ENCODE data around the gene PRXL2B. TPM values are rescaled to one million over a fixed set of nuclear protein-coding genes. Genes with fewer than 3 reads are reported as not detected.

PRXL2B gene
- total RNA-seq, 1 experiment from 2014 or later: 12.6 TPM

GRCh38 chr1:2589431-2590232 is 3.1 kb downstream of the PRXL2B start:
- TF ChIP-seq CTCF (IDR thresholded peaks at IDR 0.05; ENCODE audit: unreplicated experiment): no peak
- Mint-ChIP-seq H3K27ac (ENCODE audit: low read depth, unreplicated experiment) (no peak overlapping the region), H3K4me3 (ENCODE audit: unreplicated experiment) (no peak overlapping the region), H3K27me3 (ENCODE audit: insufficient read depth, unreplicated experiment) (no peaks in the 10 kb centered on the region), H3K36me3 (ENCODE audit: insufficient read depth, unreplicated experiment) (peaks cover 8% of the 10 kb centered on the region), H3K4me1 (ENCODE audit: insufficient read depth, unreplicated experiment) (no peaks in the 10 kb centered on the region), H3K9me3 (ENCODE audit: unreplicated experiment) (no peaks in the 10 kb centered on the region)
- BruUV-seq (replicated peaks): no TSS peak
- CTCF ChIA-PET: no interaction called here
- intact Hi-C loops (cut with micrococcal nuclease): no loop called here
- POLR2A ChIA-PET: interaction anchor here (0.6 kb wide), 1 partner anchor 823 kb away, joined by 3 read pairs; no protein-coding TSS in a partner anchor
- no peak for DNase-seq (ENCODE audit: unreplicated experiment)

GRCh38 chr1:2590233-2591141 is 3.9 kb downstream of the PRXL2B start:
- no peak for TF ChIP-seq CTCF (IDR thresholded peaks at IDR 0.05; ENCODE audit: unreplicated experiment)
- DNase-seq (ENCODE audit: unreplicated experiment): no peak
- Mint-ChIP-seq H3K4me3 (ENCODE audit: unreplicated experiment) (no peak overlapping the region), H3K4me1 (ENCODE audit: insufficient read depth, unreplicated experiment) (no peaks in the 10 kb centered on the region), H3K36me3 (ENCODE audit: insufficient read depth, unreplicated experiment) (peaks cover 8% of the 10 kb centered on the region), H3K27me3 (ENCODE audit: insufficient read depth, unreplicated experiment) (no peaks in the 10 kb centered on the region), H3K9me3 (ENCODE audit: unreplicated experiment) (no peaks in the 10 kb centered on the region), H3K27ac (ENCODE audit: low read depth, unreplicated experiment) (no peak overlapping the region)
- intact Hi-C loops (cut with micrococcal nuclease): no loop called here
- no TSS peak for BruUV-seq (replicated peaks)
- CTCF ChIA-PET: no interaction called here
- POLR2A ChIA-PET: interaction anchor here (0.6 kb wide), 1 partner anchor 8 kb away, joined by 3 read pairs; no protein-coding TSS in a partner anchor

- Mint-ChIP-seq H3K27me3 (ENCODE audit: insufficient read depth, unreplicated experiment) (no peaks in the 10 kb centered on the region), H3K9me3 (ENCODE audit: unreplicated experiment) (no peaks in the 10 kb centered on the region), H3K4me1 (ENCODE audit: insufficient read depth, unreplicated experiment) (no peaks in the 10 kb centered on the region), H3K4me3 (ENCODE audit: unreplicated experiment) (no peak overlapping the region), H3K27ac (ENCODE audit: low read depth, unreplicated experiment) (no peak overlapping the region), H3K36me3 (ENCODE audit: insufficient read depth, unreplicated experiment) (peaks cover 14% of the 10 kb centered on the region)
- ChIA-PET CTCF (no interaction called here), POLR2A (interaction anchor here (0.6 kb wide), 1 partner anchor 7 kb away, joined by 3 read pairs; no protein-coding TSS in a partner anchor)
- no TSS peak for BruUV-seq (replicated peaks)
- intact Hi-C loops (cut with micrococcal nuclease): no loop called here
- TF ChIP-seq CTCF (IDR thresholded peaks at IDR 0.05; ENCODE audit: unreplicated experiment): no peak
- DNase-seq (ENCODE audit: unreplicated experiment): no peak
These were observed 4.6 kb downstream of the PRXL2B start for GRCh38 chr1:2591233-2591580.

GRCh38 chr1:2591581-2592261 is 5.1 kb downstream of the PRXL2B start:
- intact Hi-C loops (cut with micrococcal nuclease): no loop called here
- TF ChIP-seq CTCF (IDR thresholded peaks at IDR 0.05; ENCODE audit: unreplicated experiment): no peak
- ChIA-PET POLR2A (no interaction called here), CTCF (no interaction called here)
- H3K4me1 Mint-ChIP-seq (ENCODE audit: insufficient read depth, unreplicated experiment): no peaks in the 10 kb centered on the region
- no TSS peak for BruUV-seq (replicated peaks)
- H3K27ac Mint-ChIP-seq (ENCODE audit: low read depth, unreplicated experiment): no peak overlapping the region
- DNase-seq (ENCODE audit: unreplicated experiment): no peak
- no peak overlapping the region for H3K4me3 Mint-ChIP-seq (ENCODE audit: unreplicated experiment)
- H3K9me3 Mint-ChIP-seq (ENCODE audit: unreplicated experiment): no peaks in the 10 kb centered on the region
- H3K27me3 Mint-ChIP-seq (ENCODE audit: insufficient read depth, unreplicated experiment): no peaks in the 10 kb centered on the region
- H3K36me3 Mint-ChIP-seq (ENCODE audit: insufficient read depth, unreplicated experiment): peaks cover 9% of the 10 kb centered on the region

All from MCF 10A (cell line).